ENCODE measurements around the gene FMO3.

The FMO3 gene

DNA sequence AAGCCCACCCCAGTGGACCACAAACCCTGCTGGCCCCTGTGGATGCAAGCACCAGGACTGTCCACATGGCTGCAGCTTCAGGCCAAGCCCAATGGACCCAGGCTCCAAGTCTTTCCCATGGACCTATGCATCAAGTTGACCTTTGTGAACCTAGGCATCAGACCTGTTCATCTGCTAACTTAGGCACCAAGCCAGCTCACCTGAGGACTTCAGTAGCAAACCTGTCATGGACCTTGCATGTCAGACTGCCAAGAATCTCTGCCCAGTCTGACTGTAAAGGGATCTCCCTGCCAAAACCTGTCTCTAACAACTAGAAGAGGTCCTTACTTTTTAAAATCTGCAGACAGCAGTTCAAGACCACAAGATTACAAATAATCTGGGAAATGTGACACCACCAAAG is 37.8 kb downstream of the FMO3 start:
- Mint-ChIP-seq H3K27me3 (peaks cover 27% of the 10 kb centered on the region), H3K27ac (no peak overlapping the region), H3K4me1 (ENCODE audit: low read depth) (no peaks in the 10 kb centered on the region), H3K9me3 (peaks cover 13% of the 10 kb centered on the region), H3K36me3 (ENCODE audit: low read depth) (no peaks in the 10 kb centered on the region), H3K4me3 (no peak overlapping the region)

GRCh38 chr1:171134204-171134923 is 43.7 kb downstream of the FMO3 start:
- Mint-ChIP-seq H3K4me3 (no peak overlapping the region), H3K4me1 (ENCODE audit: low read depth) (no peaks in the 10 kb centered on the region), H3K27ac (no peak overlapping the region), H3K27me3 (peaks cover 20% of the 10 kb centered on the region), H3K9me3 (peaks cover 3% of the 10 kb centered on the region), H3K36me3 (ENCODE audit: low read depth) (no peaks in the 10 kb centered on the region)

- H3K27ac Mint-ChIP-seq, result no peak overlapping the region
- peaks cover 5% of the 10 kb centered on the region for H3K27me3 Mint-ChIP-seq
- no peaks in the 10 kb centered on the region for H3K4me1 Mint-ChIP-seq (ENCODE audit: low read depth)
- H3K36me3 Mint-ChIP-seq (ENCODE audit: low read depth), result no peaks in the 10 kb centered on the region
- no peak overlapping the region for H3K4me3 Mint-ChIP-seq
- no peaks in the 10 kb centered on the region for H3K9me3 Mint-ChIP-seq
Measured at GRCh38 chr1:171137580-171137979, 46.9 kb downstream of the FMO3 start.

DNA sequence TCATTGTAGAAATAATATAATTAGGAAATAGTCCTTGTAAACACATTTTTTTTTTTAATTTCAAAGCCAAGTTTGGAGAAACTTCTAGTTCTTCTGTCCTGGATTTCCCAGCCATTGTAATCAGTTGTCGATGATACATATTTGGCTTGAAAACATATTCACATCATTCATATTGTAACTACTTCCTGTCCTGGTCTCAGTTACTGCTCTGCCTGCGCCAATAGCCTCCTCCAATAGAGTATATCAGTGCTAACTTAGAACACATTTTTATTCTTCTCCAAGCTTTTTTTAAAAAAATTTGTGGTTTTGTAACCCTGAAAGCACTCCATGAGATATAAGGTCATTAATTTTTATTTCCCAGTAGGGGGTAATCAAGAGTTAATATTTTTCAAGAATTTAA is 48.3 kb downstream of the FMO3 start:
- H3K27ac Mint-ChIP-seq, result no peak overlapping the region
- no peak overlapping the region for H3K4me3 Mint-ChIP-seq
- H3K36me3 Mint-ChIP-seq (ENCODE audit: low read depth), result no peaks in the 10 kb centered on the region
- no peaks in the 10 kb centered on the region for H3K9me3 Mint-ChIP-seq
- H3K4me1 Mint-ChIP-seq (ENCODE audit: low read depth), result no peaks in the 10 kb centered on the region
- peaks cover 5% of the 10 kb centered on the region for H3K27me3 Mint-ChIP-seq

DNA sequence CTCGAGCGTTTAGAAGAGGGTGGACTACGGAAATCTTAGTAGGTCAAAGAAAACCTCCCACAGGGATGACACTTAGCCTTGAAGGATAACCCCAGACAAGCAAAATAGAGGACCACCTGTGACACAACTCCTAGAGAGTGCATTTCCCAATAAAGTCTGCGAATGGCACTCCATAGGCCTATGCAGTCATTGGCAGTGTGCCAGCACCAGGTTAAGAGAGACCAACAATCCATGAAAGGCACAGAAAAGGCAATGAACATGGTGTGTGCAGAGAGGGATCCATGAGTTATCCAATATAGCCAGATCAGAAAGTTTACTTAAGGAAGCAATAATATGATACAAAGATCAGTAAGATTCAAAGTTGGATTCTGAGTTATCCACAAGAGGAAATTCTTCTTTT is 49.2 kb downstream of the FMO3 start:
- no peaks in the 10 kb centered on the region for H3K36me3 Mint-ChIP-seq (ENCODE audit: low read depth)
- no peak overlapping the region for H3K27ac Mint-ChIP-seq
- H3K9me3 Mint-ChIP-seq, result no peaks in the 10 kb centered on the region
- peaks cover 5% of the 10 kb centered on the region for H3K27me3 Mint-ChIP-seq
- no peak overlapping the region for H3K4me3 Mint-ChIP-seq
- H3K4me1 Mint-ChIP-seq (ENCODE audit: low read depth), result no peaks in the 10 kb centered on the region

DNA sequence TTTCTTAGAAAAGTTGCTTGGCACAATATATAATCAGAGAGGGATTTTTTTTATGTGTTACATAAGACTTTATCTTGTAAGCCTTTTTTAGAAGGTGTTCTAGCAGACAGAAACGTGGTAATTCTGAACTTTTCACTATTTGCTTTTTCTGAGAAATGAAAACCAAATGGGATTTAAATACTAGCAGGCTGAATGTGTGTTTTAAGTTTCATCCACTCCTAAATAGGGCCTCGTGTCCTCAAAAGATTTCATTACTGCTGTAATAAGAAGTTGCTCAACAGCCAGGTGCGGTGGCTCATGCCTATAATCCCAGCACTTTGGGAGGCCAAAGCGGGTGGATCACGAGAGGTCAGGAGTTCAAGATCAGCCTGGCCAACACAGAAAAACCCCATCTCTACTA is 49.7 kb downstream of the FMO3 start:
- Mint-ChIP-seq H3K27ac (no peak overlapping the region), H3K27me3 (peaks cover 5% of the 10 kb centered on the region), H3K4me3 (no peak overlapping the region), H3K36me3 (ENCODE audit: low read depth) (no peaks in the 10 kb centered on the region), H3K9me3 (no peaks in the 10 kb centered on the region), H3K4me1 (ENCODE audit: low read depth) (no peaks in the 10 kb centered on the region)

DNA sequence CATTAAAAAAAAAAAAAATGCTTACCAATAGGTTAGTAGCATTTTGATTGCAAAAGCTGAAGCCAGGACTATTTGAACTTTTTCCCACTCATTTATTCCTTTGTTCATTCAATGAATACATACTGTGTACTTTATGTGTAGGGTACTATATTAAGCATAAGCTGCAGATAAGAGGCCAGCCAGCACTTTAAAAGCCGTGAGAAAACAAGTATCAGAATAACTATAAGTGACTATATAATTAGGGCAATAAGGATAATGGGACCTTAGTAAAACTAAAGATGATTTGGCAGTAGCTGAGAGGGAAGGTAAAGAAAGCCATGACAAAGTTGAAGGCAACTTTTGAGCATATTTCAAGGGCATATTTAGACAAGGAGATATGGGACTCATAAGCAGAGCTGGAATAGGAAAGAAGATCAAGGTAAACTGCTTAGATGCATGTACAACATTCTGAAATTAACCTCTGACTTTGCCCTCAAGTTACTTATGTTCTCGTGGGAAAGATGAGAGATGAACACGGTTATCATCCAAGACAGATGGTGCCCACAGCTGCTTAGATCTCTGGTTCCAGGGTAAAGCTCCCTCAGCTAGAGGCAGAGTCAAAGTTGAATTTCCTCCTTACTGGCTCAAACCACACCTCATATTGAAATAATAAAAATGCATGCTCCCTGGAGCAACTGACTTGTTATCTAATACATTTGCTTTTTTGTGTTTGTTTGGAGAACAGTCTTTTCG is 50.4 kb downstream of the FMO3 start:
- no peaks in the 10 kb centered on the region for H3K36me3 Mint-ChIP-seq (ENCODE audit: low read depth)
- H3K9me3 Mint-ChIP-seq, result no peaks in the 10 kb centered on the region
- H3K27me3 Mint-ChIP-seq, result peaks cover 5% of the 10 kb centered on the region
- no peak overlapping the region for H3K4me3 Mint-ChIP-seq
- no peak overlapping the region for H3K27ac Mint-ChIP-seq
- no peaks in the 10 kb centered on the region for H3K4me1 Mint-ChIP-seq (ENCODE audit: low read depth)

GRCh38 chr1:171141688-171142415 is 51.1 kb downstream of the FMO3 start:
- Mint-ChIP-seq H3K4me1 (ENCODE audit: low read depth) (no peaks in the 10 kb centered on the region), H3K27ac (no peak overlapping the region), H3K9me3 (no peaks in the 10 kb centered on the region), H3K27me3 (peaks cover 3% of the 10 kb centered on the region), H3K36me3 (ENCODE audit: low read depth) (no peaks in the 10 kb centered on the region), H3K4me3 (no peak overlapping the region)

DNA sequence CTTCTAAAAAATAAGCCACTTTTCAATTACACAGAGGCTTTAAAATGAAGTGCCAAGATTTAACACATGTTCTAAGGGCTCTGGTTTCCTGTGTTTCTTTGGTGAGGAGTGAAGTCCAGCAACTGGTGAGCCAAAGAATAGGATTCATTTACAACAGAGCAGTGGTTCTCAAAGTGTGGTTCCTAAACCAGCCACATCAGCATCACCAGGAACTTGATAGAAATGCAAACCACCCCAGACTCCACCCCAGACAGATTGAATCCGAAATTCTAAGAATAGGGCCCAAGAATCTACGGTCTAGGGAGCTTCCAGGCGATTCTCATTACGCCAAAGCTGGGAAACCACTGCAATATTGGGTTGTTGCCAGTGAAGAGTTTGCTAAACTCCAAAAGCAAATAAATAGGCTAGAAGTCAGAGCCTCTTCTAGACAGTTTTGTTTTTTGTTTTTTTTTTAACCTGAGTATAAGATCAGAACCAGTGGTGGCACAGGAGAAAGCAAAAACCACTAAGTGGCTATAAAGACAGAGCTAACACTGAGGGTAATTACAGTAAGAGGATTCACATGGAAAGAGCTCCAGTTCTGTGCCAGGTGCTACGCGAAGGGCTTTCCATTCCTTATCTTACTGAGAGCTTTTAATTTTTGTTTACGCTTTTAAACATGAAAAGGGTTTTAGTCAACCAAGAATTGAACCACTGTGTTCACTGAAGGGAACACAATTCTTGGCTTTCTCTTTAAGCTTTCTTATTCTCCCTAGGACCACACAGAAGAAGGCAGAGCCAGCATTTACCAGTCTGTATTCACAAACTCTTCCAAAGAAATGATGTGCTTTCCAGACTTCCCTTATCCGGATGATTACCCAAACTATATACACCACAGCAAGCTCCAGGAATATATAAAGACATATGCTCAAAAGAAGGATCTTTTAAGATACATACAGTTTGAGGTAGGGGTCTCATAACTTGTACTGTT is 52.0 kb downstream of the FMO3 start:
- peaks cover 5% of the 10 kb centered on the region for H3K27me3 Mint-ChIP-seq

DNA sequence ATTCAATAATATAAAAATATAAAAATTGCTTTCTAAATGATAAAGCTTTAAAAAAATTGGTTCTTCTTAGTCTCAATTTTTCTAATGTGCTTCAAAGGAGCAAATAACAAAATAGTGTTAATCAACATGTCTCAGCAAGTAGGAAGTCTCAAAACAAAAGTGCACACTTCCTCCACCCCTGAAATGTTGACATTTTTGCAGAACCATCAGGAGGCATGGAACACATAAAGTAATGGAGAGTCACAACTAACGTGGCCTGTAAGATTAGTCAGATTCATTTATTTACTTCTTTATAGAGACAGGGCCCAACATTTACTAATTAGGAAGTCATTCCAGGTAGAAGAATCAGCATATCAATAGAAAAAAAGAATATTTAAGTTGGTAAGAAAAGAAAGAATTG is 59.5 kb downstream of the FMO3 start:
- Mint-ChIP-seq H3K4me3 (no peak overlapping the region), H3K36me3 (ENCODE audit: low read depth) (no peaks in the 10 kb centered on the region), H3K4me1 (ENCODE audit: low read depth) (no peaks in the 10 kb centered on the region), H3K27ac (no peak overlapping the region), H3K9me3 (no peaks in the 10 kb centered on the region), H3K27me3 (peaks cover 18% of the 10 kb centered on the region)

More for the DNA sequence above, 52.0 kb downstream of the FMO3 start:
- H3K4me3 Mint-ChIP-seq, result no peak overlapping the region
- no peaks in the 10 kb centered on the region for H3K9me3 Mint-ChIP-seq
- no peaks in the 10 kb centered on the region for H3K4me1 Mint-ChIP-seq (ENCODE audit: low read depth)
- H3K27ac Mint-ChIP-seq, result no peak overlapping the region
- no peaks in the 10 kb centered on the region for H3K36me3 Mint-ChIP-seq (ENCODE audit: low read depth)

DNA sequence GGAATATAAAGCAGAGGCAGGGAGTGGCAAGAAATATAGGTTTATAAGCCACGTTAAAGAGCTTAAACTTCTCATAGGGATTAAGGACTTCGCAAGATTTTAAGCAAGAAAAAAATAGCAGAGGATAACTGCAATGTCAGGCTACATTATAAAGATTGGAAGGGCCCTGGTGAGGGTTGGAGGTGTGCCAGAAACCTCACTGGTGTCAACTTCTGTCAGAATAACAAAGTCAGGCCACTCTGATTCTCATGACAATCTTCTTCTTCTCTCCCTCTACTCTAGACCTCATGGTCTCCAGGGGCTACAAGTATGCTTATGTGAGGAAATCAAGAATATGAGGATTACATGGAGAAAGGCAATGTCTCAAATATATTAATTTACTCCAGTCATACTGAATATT is 61.8 kb downstream of the FMO3 start:
- Mint-ChIP-seq H3K36me3 (ENCODE audit: low read depth) (no peaks in the 10 kb centered on the region), H3K4me3 (no peak overlapping the region), H3K27ac (no peak overlapping the region), H3K9me3 (no peaks in the 10 kb centered on the region), H3K4me1 (ENCODE audit: low read depth) (no peaks in the 10 kb centered on the region), H3K27me3 (peaks cover 13% of the 10 kb centered on the region)

- Mint-ChIP-seq H3K27ac (no peak overlapping the region), H3K4me1 (ENCODE audit: low read depth) (no peaks in the 10 kb centered on the region), H3K4me3 (no peak overlapping the region), H3K27me3 (peaks cover under 1% of the 10 kb centered on the region), H3K36me3 (ENCODE audit: low read depth) (no peaks in the 10 kb centered on the region), H3K9me3 (no peaks in the 10 kb centered on the region)
Measured at GRCh38 chr1:171155484-171155883, 64.8 kb downstream of the FMO3 start.

- Mint-ChIP-seq H3K36me3 (ENCODE audit: low read depth) (no peaks in the 10 kb centered on the region), H3K4me1 (ENCODE audit: low read depth) (no peaks in the 10 kb centered on the region), H3K27me3 (no peaks in the 10 kb centered on the region), H3K4me3 (no peak overlapping the region), H3K9me3 (no peaks in the 10 kb centered on the region), H3K27ac (no peak overlapping the region)
Measured at GRCh38 chr1:171158096-171158495, 67.4 kb downstream of the FMO3 start.

- H3K4me1 Mint-ChIP-seq (ENCODE audit: low read depth), result no peaks in the 10 kb centered on the region
- H3K9me3 Mint-ChIP-seq, result no peaks in the 10 kb centered on the region
- H3K27ac Mint-ChIP-seq, result no peak overlapping the region
- no peaks in the 10 kb centered on the region for H3K36me3 Mint-ChIP-seq (ENCODE audit: low read depth)
- no peak overlapping the region for H3K4me3 Mint-ChIP-seq
- no peaks in the 10 kb centered on the region for H3K27me3 Mint-ChIP-seq
Measured at GRCh38 chr1:171158551-171158950, 67.8 kb downstream of the FMO3 start.
